Mucosa of descending colon (tissue), 3 donors: ENCODE data around the gene ELOA2. TPM values are rescaled to one million over a fixed set of nuclear protein-coding genes. Genes with fewer than 3 reads are reported as not detected.
"Not testable (repeated sequence)": the region's sequence is repeated elsewhere in the genome, so short reads cannot be mapped to it uniquely, and the experiment has no call there.

Experiments used
- ATAC-seq: fragments of 200-7000 bp; cut with Tn5 transposase; one replicate; pipeline ENCODE4 v1.9.1; 2020; ENCODE audit warnings: mild to moderate bottlenecking, moderate library complexity
- DNase-seq, 3 donors: peaks; one replicate each; pipeline ENCODE4 v3.0.0-alpha.2; 2020
- H3K36me3 ChIP-seq: fragments of 200-600 bp; one replicate; pipeline ENCODE4 v1.8.0; 2021; ENCODE audit warnings: low read depth, mild to moderate bottlenecking
- H3K4me1 ChIP-seq: fragments of 200-600 bp; one replicate; pipeline ENCODE4 v1.8.0; 2021; ENCODE audit warnings: low read depth, mild to moderate bottlenecking
- H3K4me3 ChIP-seq: fragments of 200-600 bp; one replicate; pipeline ENCODE4 v1.8.0; 2021; ENCODE audit warnings: mild to moderate bottlenecking
- H3K9me3 ChIP-seq: fragments of 200-600 bp; one replicate; pipeline ENCODE4 v1.8.0; 2021; ENCODE audit warnings: mild to moderate bottlenecking
- intact Hi-C, 2 donors: fragments of 100-400 bp; cut with DNase I in 1 of 2; cut with micrococcal nuclease in 1 of 2; formaldehyde crosslinking; loops; one replicate each; pipeline versions ENCODE4 v1.11.0 to v1.11.1; 2022; cut with DNase I, micrococcal nuclease
- total RNA-seq, 3 donors: library from RNA; stranded (reverse); fragmentation: NEBNext Ultra II Directional in 2 of 3; extraction: Animal tissue kit (Norgen Biotek cat#: 25700) in 2 of 3; gene quantifications; one replicate each; pipeline versions ENCODE4 v1.2.1 to v1.2.4, GENCODE V29; 2021 to 2023
- TF ChIP-seq, protein P1 (sequence below): fragments of 200-600 bp; IDR thresholded peaks from one replicate; pipeline ENCODE4 v1.8.0; 2022; ENCODE audit warnings: antibody characterized with exemption, mild to moderate bottlenecking
- donor health status: DM: no; HTN: no; CAD: no; lungs with moderate emphysema.
- donor health status: DM: no; HTN: no; CAD: no.
- donor health status: DM: no; HTN: yes; CAD: no.

ELOA2 gene
- total RNA-seq, 3 donors from 2014 or later, result not detected

DNA sequence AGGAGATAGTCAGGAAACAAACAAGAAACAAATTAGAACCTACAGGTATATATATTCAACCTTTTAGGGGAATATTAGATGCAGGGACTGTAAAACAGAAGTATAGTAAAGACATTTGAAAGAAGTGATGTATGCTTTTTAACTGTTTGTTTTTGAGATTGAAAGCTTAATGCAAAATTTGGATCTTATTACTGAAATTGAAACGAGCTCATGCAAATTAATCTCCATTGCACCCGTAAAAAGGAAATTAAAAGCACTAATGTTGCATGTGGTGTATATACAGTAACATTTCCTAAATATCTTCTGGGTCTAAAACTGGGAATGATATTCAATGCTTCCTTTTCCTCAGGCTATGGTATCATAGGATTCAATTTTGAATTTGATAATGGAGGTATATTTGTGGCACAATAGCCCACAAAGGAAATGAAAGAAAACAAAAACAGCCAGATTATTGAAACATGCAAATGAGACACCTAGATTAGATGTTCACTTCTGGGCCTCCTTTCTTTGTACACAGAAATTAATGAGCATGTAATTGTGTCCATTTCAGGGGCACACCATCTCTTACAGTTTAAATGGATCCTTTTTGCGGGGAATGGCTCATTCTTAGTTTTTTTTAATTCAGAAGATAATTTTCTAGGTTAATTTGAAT lies 1.6 kb upstream of the ELOA2 start:
- DNase-seq, result no peak
- no peaks in the 10 kb centered on the region for H3K4me1 ChIP-seq
- H3K36me3 ChIP-seq, result no peaks in the 10 kb centered on the region
- TF ChIP-seq, protein P1, sequence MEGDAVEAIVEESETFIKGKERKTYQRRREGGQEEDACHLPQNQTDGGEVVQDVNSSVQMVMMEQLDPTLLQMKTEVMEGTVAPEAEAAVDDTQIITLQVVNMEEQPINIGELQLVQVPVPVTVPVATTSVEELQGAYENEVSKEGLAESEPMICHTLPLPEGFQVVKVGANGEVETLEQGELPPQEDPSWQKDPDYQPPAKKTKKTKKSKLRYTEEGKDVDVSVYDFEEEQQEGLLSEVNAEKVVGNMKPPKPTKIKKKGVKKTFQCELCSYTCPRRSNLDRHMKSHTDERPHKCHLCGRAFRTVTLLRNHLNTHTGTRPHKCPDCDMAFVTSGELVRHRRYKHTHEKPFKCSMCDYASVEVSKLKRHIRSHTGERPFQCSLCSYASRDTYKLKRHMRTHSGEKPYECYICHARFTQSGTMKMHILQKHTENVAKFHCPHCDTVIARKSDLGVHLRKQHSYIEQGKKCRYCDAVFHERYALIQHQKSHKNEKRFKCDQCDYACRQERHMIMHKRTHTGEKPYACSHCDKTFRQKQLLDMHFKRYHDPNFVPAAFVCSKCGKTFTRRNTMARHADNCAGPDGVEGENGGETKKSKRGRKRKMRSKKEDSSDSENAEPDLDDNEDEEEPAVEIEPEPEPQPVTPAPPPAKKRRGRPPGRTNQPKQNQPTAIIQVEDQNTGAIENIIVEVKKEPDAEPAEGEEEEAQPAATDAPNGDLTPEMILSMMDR, result no peak
- no peak for ATAC-seq
- no peak overlapping the region for H3K4me3 ChIP-seq
- H3K9me3 ChIP-seq, result no peaks in the 10 kb centered on the region
- intact Hi-C loops, result no loop called here

DNA sequence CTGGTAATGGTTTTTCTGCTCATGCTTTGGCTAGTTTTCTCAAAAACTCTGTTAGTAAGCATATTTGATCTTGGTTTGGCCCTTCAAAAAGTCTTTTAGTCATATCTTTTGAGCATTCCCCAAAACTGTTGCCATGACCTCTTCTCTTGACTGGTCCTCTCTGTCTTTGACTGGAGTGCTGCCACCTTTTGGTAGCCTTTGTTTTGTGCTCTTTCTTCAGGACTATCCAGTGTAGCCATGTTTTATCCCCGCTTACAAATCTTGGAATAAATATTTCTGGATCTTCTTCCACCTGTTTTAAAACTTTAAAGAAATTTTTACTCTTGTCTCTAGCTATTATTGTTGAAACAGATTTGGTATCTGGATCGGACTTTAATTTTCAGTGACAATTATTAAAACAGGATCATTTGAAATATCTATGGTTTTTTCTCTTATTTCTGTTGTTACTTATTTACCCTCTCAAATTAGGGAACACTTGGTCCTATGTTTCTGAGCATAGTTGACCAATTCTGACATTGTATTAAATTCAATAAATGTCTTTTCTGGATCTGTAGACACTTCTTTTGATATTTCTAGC lies 965 bp upstream of the ELOA2 start:
- Histone ChIP-seq H3K36me3 (no peaks in the 10 kb centered on the region), H3K4me3 (no peak overlapping the region), H3K4me1 (no peaks in the 10 kb centered on the region), H3K9me3 (no peaks in the 10 kb centered on the region)
- ATAC-seq, result no peak
- TF ChIP-seq, protein P1, result no peak
- DNase-seq, result peak in 1 of 3 donors; percentile 57
- intact Hi-C loops, result no loop called here

DNA sequence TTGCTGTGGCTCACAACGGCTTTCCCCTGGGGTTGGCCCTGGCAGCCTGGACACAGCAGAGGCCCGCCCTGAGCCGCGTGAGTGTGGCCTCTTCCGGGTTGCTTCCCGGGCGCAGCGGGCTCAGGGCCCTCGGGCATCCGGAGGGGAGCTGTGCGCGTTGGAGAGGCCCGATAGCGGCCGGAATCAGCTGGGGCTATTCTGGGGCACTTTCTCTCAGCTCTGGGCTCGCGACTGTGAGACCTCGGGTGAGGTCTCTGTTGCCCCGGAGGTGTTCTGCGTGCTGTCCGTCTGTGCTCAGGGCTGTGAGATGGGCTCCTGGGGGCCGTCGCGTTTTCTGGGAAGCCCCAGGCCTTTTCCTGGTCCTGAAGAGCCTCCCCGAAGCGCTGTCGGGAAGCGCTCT lies 830 bp downstream of the ELOA2 start:
- ATAC-seq, H3K36me3 ChIP-seq, H3K4me1 ChIP-seq, H3K4me3 ChIP-seq, H3K9me3 ChIP-seq, intact Hi-C loops: not testable (repeated sequence)
- DNase-seq, result peak in 1 of 3 donors; percentile 37

DNA sequence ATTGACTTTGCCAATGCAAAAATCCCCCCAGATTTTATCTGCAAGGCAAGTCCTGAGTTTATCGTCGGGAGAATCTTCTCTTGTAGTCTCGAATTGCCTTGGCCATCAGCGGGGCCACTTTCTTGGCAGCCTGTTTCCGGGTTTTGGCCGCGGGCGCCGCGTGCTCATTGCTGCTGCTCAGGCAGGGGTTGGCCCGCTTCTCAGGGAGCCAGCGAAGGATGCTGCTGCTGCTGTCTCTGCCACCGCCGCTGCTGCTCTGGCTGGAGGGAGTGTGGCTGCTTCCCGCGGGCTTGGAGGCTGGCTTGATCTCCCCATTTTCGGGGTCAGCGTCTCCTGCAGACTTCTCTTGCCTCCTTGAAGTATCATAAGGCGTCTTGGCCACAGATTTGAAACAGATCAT lies 2.5 kb downstream of the ELOA2 start:
- H3K36me3 ChIP-seq, result no peaks in the 10 kb centered on the region
- ATAC-seq (no peak), DNase-seq (no peak)
- intact Hi-C loops, result no loop called here
- TF ChIP-seq, protein P1, result no peak
- no peaks in the 10 kb centered on the region for H3K9me3 ChIP-seq
- no peak overlapping the region for H3K4me3 ChIP-seq
- H3K4me1 ChIP-seq, result no peaks in the 10 kb centered on the region

DNA sequence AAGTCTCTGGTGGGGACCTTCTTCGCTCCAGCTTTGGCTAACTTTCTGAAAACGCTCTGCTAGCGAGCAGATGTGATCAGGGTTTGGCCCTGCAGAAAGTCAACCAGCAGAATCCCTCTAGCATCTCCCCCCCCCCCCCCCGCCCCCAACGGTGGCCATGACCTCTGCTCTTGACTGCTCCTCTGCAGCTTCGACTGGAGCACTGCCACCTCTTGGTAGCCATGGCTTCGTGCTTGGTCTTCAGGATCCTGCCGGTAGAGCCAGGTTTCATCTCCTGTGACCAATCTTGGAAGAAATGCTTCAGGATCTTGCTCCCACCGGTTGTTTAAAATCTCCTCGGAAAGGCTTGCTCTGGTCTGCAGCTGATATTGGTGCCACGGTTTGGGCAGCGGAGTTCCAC lies 4.5 kb downstream of the ELOA2 start:
- DNase-seq, H3K9me3 ChIP-seq, intact Hi-C loops: not testable (repeated sequence)

DNA sequence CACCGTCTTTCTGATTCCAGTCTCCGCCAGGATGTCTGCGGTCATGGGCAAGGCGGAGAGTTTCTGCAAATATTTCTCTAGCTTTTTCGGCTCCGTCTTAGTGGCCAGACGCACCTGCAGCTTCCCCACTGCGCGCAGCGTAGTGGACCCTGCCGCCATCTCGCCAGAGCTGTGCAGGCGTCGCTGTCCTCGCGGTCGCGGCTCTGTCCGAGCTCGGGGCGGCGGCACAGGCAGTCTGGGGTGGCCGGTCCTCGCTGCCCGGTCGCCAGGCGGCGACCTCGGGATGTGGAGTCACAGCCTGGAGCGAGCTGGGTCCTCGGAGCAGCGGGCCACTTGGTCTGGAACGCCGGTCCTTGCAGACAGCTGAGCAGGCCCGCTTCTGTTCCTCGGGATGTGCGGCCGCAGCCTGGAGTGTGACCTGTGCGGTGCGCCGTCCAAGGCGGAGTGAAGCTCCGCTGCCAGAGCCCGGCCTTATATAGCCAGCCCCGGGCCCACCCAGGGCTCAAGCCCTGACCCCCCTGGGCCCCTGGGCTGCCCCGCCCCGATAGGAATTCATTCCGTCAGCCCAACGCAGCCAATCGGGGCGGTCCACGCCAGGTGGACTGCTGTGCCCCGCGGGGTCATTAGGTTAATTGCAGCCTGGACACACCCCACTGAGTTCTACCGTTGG lies 5.6 kb downstream of the ELOA2 start:
- DNase-seq, H3K4me3 ChIP-seq, intact Hi-C loops, H3K4me1 ChIP-seq, H3K9me3 ChIP-seq, H3K36me3 ChIP-seq: not testable (repeated sequence)
- ATAC-seq, result peak; percentile 29

More for the DNA sequence above, 4.5 kb downstream of the ELOA2 start:
- H3K4me1 ChIP-seq, ATAC-seq, H3K36me3 ChIP-seq, H3K4me3 ChIP-seq: not testable (repeated sequence)

DNA sequence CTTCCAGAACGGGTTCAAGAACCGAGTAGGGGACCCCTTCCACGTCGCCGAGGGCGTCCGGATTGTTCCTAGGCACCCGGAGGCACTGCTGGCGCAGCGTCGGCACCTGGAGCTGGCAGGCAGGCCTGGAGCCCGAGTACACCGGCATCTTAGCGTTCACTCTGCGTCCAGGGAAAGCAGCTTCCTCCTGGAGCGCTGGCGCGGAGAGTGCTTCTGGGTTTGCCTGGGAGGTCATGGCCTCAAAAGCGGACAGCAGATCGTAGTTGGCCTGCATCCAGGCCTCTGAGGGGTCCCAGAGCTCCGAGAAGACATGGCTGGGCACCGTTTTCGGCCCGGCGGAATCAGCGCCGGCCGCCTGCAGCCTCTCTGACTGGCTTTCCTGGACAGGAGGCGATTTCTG lies 6.7 kb downstream of the ELOA2 start:
- intact Hi-C loops, H3K4me1 ChIP-seq, ATAC-seq, H3K9me3 ChIP-seq, H3K36me3 ChIP-seq, H3K4me3 ChIP-seq: not testable (repeated sequence)
- DNase-seq, result peak in 1 of 3 donors; percentile 51

DNA sequence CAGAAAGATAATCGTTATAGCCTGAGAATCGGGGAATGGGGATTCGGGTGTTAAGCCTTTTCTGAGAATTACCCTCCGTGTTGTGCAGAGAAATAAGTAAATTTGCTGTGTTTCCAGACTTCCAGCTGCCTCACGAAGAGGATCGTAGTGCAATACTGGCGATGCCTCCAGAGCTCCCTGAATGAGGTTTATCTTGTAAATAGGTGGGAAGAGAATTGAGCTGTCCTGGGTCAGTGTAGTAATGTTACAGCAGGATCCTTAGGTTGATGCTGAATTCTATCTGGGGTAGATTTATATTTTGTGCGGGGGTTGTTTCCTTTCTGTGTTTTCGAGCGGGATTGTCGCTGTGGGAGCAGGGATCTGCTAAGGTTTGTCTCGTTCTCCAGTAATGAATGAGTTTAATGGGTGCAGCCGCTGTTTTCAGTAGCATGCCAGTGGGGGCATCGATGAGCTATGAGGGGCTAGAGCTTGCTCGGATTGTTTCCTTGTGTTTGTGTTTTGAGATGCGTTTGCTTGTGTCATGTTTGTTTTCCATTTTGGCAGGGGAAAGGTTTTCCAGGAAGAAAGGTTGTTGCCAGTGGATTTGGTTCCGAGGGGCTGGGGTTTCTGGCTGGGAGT lies 9.8 kb downstream of the ELOA2 start:
- intact Hi-C loops, DNase-seq, H3K4me3 ChIP-seq, H3K9me3 ChIP-seq, H3K36me3 ChIP-seq, H3K4me1 ChIP-seq: not testable (repeated sequence)
- peak; percentile 1 for ATAC-seq

DNA sequence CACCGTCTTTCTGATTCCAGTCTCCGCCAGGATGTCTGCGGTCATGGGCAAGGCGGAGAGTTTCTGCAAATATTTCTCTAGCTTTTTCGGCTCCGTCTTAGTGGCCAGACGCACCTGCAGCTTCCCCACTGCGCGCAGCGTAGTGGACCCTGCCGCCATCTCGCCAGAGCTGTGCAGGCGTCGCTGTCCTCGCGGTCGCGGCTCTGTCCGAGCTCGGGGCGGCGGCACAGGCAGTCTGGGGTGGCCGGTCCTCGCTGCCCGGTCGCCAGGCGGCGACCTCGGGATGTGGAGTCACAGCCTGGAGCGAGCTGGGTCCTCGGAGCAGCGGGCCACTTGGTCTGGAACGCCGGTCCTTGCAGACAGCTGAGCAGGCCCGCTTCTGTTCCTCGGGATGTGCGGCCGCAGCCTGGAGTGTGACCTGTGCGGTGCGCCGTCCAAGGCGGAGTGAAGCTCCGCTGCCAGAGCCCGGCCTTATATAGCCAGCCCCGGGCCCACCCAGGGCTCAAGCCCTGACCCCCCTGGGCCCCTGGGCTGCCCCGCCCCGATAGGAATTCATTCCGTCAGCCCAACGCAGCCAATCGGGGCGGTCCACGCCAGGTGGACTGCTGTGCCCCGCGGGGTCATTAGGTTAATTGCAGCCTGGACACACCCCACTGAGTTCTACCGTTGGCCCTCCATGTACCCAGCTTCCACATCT lies 11.5 kb downstream of the ELOA2 start:
- DNase-seq, H3K4me3 ChIP-seq, H3K4me1 ChIP-seq, H3K9me3 ChIP-seq, intact Hi-C loops, H3K36me3 ChIP-seq: not testable (repeated sequence)
- ATAC-seq, result peak; percentile 15

DNA sequence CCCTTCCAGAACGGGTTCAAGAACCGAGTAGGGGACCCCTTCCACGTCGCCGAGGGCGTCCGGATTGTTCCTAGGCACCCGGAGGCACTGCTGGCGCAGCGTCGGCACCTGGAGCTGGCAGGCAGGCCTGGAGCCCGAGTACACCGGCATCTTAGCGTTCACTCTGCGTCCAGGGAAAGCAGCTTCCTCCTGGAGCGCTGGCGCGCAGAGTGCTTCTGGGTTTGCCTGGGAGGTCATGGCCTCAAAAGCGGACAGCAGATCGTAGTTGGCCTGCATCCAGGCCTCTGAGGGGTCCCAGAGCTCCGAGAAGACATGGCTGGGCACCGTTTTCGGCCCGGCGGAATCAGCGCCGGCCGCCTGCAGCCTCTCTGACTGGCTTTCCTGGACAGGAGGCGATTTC lies 12.6 kb downstream of the ELOA2 start:
- H3K9me3 ChIP-seq, H3K4me1 ChIP-seq, H3K36me3 ChIP-seq, ATAC-seq, H3K4me3 ChIP-seq, intact Hi-C loops: not testable (repeated sequence)
- peak in 1 of 3 donors; percentile 63 for DNase-seq
